ENCODE measurements around the gene SPSB2.
"Not testable (repeated sequence)": the region's sequence is repeated elsewhere in the genome, so short reads cannot be mapped to it uniquely, and the experiment has no call there.

Gene SPSB2

DNA sequence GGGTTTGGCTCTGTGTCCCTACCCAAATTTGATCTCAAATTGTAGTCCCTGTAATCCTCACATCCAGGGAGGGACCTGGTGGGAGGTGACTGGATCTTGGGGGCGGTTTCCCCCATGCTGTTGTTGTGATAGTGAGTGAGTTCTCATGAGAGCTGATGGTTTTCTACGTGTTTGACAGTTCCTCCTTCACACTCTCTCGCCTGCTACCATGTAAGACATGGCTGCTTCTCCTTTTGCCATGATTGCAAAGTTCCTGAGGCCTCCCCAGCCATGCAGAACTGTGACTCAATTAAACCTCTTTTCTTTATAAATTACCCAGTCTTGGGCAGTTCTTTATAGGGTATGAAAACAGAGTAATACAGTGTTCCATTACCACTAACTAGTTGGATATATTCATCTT is 21.2 kb upstream of the SPSB2 start:
- Histone ChIP-seq H3K36me3 (ENCODE audit: insufficient read depth, low read length) (no peaks in the 10 kb centered on the region), H3K4me3 (ENCODE audit: low read depth in 1 of 2, low read length in 2 of 2) (no peak overlapping the region), H3K27me3 (ENCODE audit: control insufficient read depth in 1 of 2, insufficient read depth in 2 of 2, low read length in 2 of 2) (no peaks in the 10 kb centered on the region), H3K4me1 (ENCODE audit: insufficient read depth, low read length) (peaks cover 11% of the 10 kb centered on the region), H3K9me3 (ENCODE audit: low read length) (no peaks in the 10 kb centered on the region), H3K9ac (ENCODE audit: low read length) (no peak overlapping the region), H3K27ac (ENCODE audit: low read depth, low read length) (no peak overlapping the region)

GRCh38 chr12:6892683-6893082 is 19.6 kb upstream of the SPSB2 start:
- H3K27me3 ChIP-seq (ENCODE audit: control insufficient read depth in 1 of 2, insufficient read depth in 2 of 2, low read length in 2 of 2); H3K27ac ChIP-seq (ENCODE audit: low read depth, low read length); H3K9ac ChIP-seq (ENCODE audit: low read length); H3K4me3 ChIP-seq (ENCODE audit: low read depth in 1 of 2, low read length in 2 of 2); H3K9me3 ChIP-seq (ENCODE audit: low read length); H3K36me3 ChIP-seq (ENCODE audit: insufficient read depth, low read length): not testable (repeated sequence)
- peaks cover 11% of the 10 kb centered on the region for H3K4me1 ChIP-seq (ENCODE audit: insufficient read depth, low read length)

DNA sequence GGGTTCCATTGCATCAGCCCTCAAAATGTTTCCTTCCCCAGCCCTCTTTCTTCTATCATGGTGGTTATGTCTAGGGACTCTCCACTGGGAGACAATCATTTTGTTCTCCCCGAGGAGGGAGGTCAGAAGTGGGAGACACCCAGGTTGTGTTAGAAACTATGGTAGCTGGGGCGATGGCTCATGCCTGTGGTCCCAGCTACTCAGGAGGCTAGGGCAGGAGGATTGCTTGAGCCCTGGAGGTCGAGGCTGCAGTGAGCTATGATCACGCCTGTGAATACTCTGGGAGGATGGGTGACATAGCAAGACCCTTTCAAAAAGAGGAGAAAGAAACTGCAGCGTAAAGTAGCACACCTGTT is 18.5 kb upstream of the SPSB2 start:
- Histone ChIP-seq H3K27me3 (ENCODE audit: control insufficient read depth in 1 of 2, insufficient read depth in 2 of 2, low read length in 2 of 2) (no peaks in the 10 kb centered on the region), H3K4me3 (ENCODE audit: low read depth in 1 of 2, low read length in 2 of 2) (peak overlapping the region in 1 of 2 donors; percentile 82), H3K27ac (ENCODE audit: low read depth, low read length) (peak overlapping the region; percentile 49), H3K4me1 (ENCODE audit: insufficient read depth, low read length) (peaks cover 11% of the 10 kb centered on the region), H3K9ac (ENCODE audit: low read length) (peak overlapping the region; percentile 91), H3K36me3 (ENCODE audit: insufficient read depth, low read length) (no peaks in the 10 kb centered on the region), H3K9me3 (ENCODE audit: low read length) (no peaks in the 10 kb centered on the region)

DNA sequence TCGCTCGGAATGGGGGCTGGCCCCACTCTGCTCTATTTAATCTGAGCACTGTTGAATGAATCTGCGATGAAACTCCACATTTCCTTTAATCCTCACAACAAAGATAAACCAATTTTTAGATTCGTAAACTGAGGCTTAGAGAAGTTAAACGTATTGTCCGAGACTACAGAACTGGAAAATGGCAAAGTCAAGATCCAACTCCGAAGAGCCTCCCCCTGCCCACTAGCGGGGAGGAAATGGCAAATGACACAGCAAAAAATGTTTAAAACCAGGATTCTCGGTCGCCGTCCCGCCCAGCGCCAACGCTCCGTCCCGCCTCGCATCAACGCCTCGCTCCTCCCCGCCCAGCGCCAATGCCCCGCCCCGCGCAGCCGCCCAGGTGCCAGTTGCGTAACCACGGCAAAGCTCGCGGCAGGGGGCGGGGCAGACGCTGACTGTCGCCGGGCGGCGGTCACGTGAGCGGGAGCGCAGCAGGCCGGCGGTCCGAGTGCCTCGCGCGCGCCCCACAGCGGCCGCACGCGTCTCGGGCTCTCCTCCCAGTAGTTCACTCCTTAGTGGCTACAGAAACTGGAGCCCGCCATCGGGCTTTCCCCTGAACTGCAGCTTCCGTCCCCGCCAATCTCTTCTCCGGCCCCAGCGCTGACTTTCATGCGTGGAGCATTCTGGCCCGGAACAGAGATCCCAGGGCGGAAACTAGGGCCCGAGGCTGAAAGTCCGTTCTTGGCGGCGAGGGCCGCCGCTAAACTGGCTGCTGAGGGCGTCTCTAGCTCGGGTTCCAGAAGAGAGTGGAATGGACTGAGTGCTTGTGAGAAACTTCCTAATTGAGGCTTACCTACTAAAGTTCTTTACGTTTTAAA is 17.9 kb upstream of the SPSB2 start:
- no peaks in the 10 kb centered on the region for H3K27me3 ChIP-seq (ENCODE audit: control insufficient read depth in 1 of 2, insufficient read depth in 2 of 2, low read length in 2 of 2)
- no peaks in the 10 kb centered on the region for H3K36me3 ChIP-seq (ENCODE audit: insufficient read depth, low read length)
- H3K27ac ChIP-seq (ENCODE audit: low read depth, low read length): peak overlapping the region; percentile 90
- peak overlapping the region; percentile 91 for H3K9ac ChIP-seq (ENCODE audit: low read length)
- H3K4me3 ChIP-seq (ENCODE audit: low read depth in 1 of 2, low read length in 2 of 2): peak overlapping the region; percentile 58 to 82
- peaks cover 11% of the 10 kb centered on the region for H3K4me1 ChIP-seq (ENCODE audit: insufficient read depth, low read length)
- H3K9me3 ChIP-seq (ENCODE audit: low read length): no peaks in the 10 kb centered on the region

- peak overlapping the region; percentile 70 for H3K9ac ChIP-seq (ENCODE audit: low read length)
- H3K27me3 ChIP-seq (ENCODE audit: control insufficient read depth in 1 of 2, insufficient read depth in 2 of 2, low read length in 2 of 2); H3K9me3 ChIP-seq (ENCODE audit: low read length); H3K36me3 ChIP-seq (ENCODE audit: insufficient read depth, low read length): not testable (repeated sequence)
- H3K4me1 ChIP-seq (ENCODE audit: insufficient read depth, low read length): peaks cover 11% of the 10 kb centered on the region
- H3K4me3 ChIP-seq (ENCODE audit: low read depth in 1 of 2, low read length in 2 of 2): peak overlapping the region in 1 of 2 donors; percentile 51
- peak overlapping the region; percentile 90 for H3K27ac ChIP-seq (ENCODE audit: low read depth, low read length)
Observed at GRCh38 chr12:6889775-6890573, 16.9 kb upstream of the SPSB2 start.

DNA sequence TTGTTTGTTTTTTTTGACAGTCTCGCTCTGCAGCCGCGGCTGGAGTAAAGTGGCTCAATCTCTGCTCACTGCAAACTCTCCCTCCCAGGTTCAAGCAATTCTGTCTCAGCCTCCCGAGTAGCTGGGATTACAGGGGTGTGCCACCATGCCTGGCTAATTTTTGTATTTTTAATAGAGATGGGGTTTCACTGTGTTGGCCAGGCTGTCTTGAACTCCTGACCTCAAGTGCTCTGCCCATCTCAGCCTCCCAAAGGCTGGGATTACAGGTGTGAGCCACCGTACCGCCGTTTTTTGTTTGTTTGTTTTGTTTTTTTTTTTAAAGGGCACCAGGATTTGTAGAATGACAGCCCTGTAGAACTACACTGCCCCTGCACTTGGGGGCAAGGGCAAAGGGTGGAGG is 15.7 kb upstream of the SPSB2 start:
- not testable (repeated sequence) for H3K27ac ChIP-seq (ENCODE audit: low read depth, low read length); H3K27me3 ChIP-seq (ENCODE audit: control insufficient read depth in 1 of 2, insufficient read depth in 2 of 2, low read length in 2 of 2); H3K36me3 ChIP-seq (ENCODE audit: insufficient read depth, low read length); H3K4me3 ChIP-seq (ENCODE audit: low read depth in 1 of 2, low read length in 2 of 2); H3K9ac ChIP-seq (ENCODE audit: low read length); H3K9me3 ChIP-seq (ENCODE audit: low read length)
- peaks cover 11% of the 10 kb centered on the region for H3K4me1 ChIP-seq (ENCODE audit: insufficient read depth, low read length)

DNA sequence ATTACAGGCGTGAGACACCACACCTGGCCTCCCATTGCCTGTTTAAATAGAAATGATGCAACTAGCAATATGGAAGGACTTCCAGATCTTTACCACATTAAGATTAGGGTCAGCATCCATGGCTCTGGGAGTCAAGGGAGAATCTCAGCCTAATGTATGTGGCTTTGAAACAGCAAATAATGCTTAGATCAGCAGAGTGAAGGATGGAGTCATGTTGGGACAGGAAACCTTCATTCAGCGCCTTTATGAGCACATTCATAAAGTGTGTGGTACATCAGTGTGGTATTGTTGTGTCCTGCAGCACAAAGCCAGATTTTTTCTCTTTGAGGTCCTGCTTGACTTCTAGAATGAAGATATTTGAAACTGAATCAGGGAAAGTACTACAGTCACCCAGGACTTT is 15.3 kb upstream of the SPSB2 start:
- peaks cover 11% of the 10 kb centered on the region for H3K36me3 ChIP-seq (ENCODE audit: insufficient read depth, low read length)

DNA sequence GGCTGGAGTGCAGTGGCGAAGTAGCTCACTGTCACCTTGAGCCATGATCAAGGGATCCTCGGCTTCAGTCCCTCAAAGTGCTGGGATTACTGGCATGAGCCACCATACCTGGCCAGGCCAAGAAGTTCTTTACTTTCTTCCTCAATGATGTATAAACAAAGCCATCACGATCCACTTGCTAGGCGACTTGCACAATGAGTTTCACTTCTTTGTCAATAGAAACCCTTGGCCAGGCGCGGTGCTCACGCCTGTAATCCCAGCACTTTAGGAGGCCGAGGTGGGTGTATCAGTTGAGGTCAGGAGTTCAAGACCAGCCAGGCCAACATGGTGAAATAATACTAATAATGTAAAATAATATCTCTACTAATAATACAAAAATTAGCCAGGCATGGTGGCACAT is 14.4 kb upstream of the SPSB2 start:
- H3K27ac ChIP-seq (ENCODE audit: low read depth, low read length): no peak overlapping the region
- H3K9me3 ChIP-seq (ENCODE audit: low read length): no peaks in the 10 kb centered on the region

More for the DNA sequence above, 15.3 kb upstream of the SPSB2 start:
- Histone ChIP-seq H3K27me3 (ENCODE audit: control insufficient read depth in 1 of 2, insufficient read depth in 2 of 2, low read length in 2 of 2) (no peaks in the 10 kb centered on the region), H3K9ac (ENCODE audit: low read length) (no peak overlapping the region), H3K4me1 (ENCODE audit: insufficient read depth, low read length) (peaks cover 11% of the 10 kb centered on the region), H3K27ac (ENCODE audit: low read depth, low read length) (no peak overlapping the region), H3K9me3 (ENCODE audit: low read length) (no peaks in the 10 kb centered on the region), H3K4me3 (ENCODE audit: low read depth in 1 of 2, low read length in 2 of 2) (no peak overlapping the region)

DNA sequence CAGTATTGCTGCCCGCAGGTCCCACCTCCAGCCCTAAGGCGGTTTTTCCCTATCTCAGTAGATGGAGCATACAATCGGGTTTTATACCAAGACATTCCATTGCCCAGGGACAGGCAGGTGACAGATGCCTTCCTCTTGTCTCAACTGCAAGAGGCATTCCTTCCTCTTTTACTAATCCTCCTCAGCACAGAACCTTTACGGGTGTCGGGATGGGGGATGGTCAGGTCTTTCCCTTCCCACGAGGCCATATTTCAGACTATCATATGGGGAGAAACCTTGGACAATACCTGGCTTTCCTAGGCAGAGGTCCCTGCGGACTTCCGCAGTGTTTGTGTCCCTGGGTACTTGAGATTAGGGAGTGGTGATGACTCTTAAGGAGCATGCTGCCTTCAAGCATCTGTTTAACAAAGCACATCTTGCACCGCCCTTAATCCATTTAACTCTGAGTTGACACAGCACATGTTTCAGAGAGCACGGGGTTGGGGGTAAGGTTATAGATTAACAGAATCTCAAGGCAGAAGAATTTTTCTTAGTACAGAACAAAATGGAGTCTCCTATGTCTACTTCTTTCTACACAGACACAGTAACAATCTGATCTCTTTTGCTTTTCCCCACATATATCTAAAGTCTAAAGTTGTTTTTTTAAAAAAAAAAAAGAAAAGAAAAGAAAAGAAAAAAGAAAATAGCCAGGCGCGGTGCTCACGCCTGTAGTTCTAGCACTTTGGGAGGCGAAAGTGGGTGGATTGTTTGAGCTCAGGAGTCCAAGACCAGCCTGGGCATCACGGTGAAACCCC is 13.3 kb upstream of the SPSB2 start:
- H3K4me3 ChIP-seq (ENCODE audit: low read depth in 1 of 2, low read length in 2 of 2); H3K27ac ChIP-seq (ENCODE audit: low read depth, low read length); H3K9me3 ChIP-seq (ENCODE audit: low read length); H3K27me3 ChIP-seq (ENCODE audit: control insufficient read depth in 1 of 2, insufficient read depth in 2 of 2, low read length in 2 of 2); H3K4me1 ChIP-seq (ENCODE audit: insufficient read depth, low read length); H3K9ac ChIP-seq (ENCODE audit: low read length): not testable (repeated sequence)
- peaks cover 12% of the 10 kb centered on the region for H3K36me3 ChIP-seq (ENCODE audit: insufficient read depth, low read length)

More for the DNA sequence above, 14.4 kb upstream of the SPSB2 start:
- Histone ChIP-seq H3K36me3 (ENCODE audit: insufficient read depth, low read length) (peaks cover 12% of the 10 kb centered on the region), H3K4me1 (ENCODE audit: insufficient read depth, low read length) (peaks cover 11% of the 10 kb centered on the region), H3K27me3 (ENCODE audit: control insufficient read depth in 1 of 2, insufficient read depth in 2 of 2, low read length in 2 of 2) (no peaks in the 10 kb centered on the region), H3K9ac (ENCODE audit: low read length) (no peak overlapping the region), H3K4me3 (ENCODE audit: low read depth in 1 of 2, low read length in 2 of 2) (no peak overlapping the region)

DNA sequence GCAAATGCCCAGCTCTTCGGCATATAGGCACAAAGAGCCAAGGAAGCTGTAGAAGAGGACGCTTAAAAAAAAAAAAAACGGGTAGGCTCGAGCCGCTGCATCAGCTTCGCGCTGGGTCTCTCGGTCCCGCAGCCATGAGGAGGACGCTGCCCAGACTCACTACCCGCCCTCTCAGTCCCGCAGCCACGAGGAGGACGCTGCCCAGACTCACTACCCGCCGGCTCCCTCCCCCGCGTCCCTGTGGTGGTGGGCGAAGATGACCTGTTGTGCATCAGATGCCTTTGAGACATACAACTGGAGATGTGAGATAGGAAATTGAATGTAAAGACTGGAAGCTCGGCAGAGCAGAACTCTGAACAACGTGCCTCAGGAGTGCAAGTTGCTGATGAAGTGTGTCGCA is 11.4 kb upstream of the SPSB2 start:
- H3K4me1 ChIP-seq (ENCODE audit: insufficient read depth, low read length): no peaks in the 10 kb centered on the region
- H3K9ac ChIP-seq (ENCODE audit: low read length): no peak overlapping the region
- no peaks in the 10 kb centered on the region for H3K27me3 ChIP-seq (ENCODE audit: control insufficient read depth in 1 of 2, insufficient read depth in 2 of 2, low read length in 2 of 2)
- no peaks in the 10 kb centered on the region for H3K9me3 ChIP-seq (ENCODE audit: low read length)
- no peak overlapping the region for H3K4me3 ChIP-seq (ENCODE audit: low read depth in 1 of 2, low read length in 2 of 2)
- H3K27ac ChIP-seq (ENCODE audit: low read depth, low read length): no peak overlapping the region
- H3K36me3 ChIP-seq (ENCODE audit: insufficient read depth, low read length): peaks cover 12% of the 10 kb centered on the region

DNA sequence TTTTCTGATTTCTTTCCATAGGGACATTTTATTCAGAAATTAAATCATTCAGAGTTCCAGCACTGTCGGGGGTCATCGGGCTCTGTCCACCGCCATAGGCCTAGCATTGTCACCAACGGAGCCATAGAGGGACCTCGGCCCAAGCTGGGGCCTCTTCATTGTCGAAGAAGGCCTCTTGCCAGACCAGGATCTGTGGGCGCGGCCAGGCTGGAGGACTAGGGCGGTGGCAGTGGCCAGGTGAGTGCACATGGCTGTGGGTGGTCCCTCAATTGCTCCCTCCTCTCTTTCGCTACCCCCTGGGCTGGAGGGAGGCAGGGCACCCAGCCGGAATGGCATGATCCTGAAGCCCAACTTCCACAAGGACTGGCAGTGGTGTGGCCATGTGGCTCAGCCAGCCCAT is 10.6 kb upstream of the SPSB2 start:
- H3K27ac ChIP-seq (ENCODE audit: low read depth, low read length): no peak overlapping the region
- peaks cover 12% of the 10 kb centered on the region for H3K36me3 ChIP-seq (ENCODE audit: insufficient read depth, low read length)
- no peak overlapping the region for H3K9ac ChIP-seq (ENCODE audit: low read length)
- no peak overlapping the region for H3K4me3 ChIP-seq (ENCODE audit: low read depth in 1 of 2, low read length in 2 of 2)
- no peaks in the 10 kb centered on the region for H3K4me1 ChIP-seq (ENCODE audit: insufficient read depth, low read length)
- no peaks in the 10 kb centered on the region for H3K27me3 ChIP-seq (ENCODE audit: control insufficient read depth in 1 of 2, insufficient read depth in 2 of 2, low read length in 2 of 2)
- no peaks in the 10 kb centered on the region for H3K9me3 ChIP-seq (ENCODE audit: low read length)
